IMR-90 (cell line): Measurements from ENCODE around the gene B3GALT6. TPM values are rescaled to one million over a fixed set of nuclear protein-coding genes. Genes with fewer than 3 reads are reported as not detected.

Experiments
- ATAC-seq: fragments of 200-7000 bp; cut with Tn5 transposase; 2 replicates; pipeline ENCODE4 v1.9.1; 2020; ENCODE audit warnings: low read depth, mild to moderate bottlenecking, moderate library complexity
- BruUV-seq: library from RNA; stranded (reverse); fragments of 400-500 nt; replicated peaks from 2 replicates; lab custom pipeline; 2021; lab: Mats Ljungman, UMichigan
- CTCF ChIA-PET: fragments of 300-600 bp; formaldehyde crosslinking; extraction: SDS; loops from one replicate; lab custom pipeline; 2021; ENCODE audit warnings: antibody characterized with exemption; lab: Yijun Ruan, JAX
- POLR2A ChIA-PET: fragments of 300-600 bp; sonication (Branson Sonifier 250); formaldehyde crosslinking; loops from one replicate; lab custom pipeline; 2022; ENCODE audit warnings: antibody characterized with exemption; ENCODE audit not compliant: unreplicated experiment; lab: Charles Lee
- DNase-seq: peaks from one replicate; pipeline ENCODE4 v3.0.0; 2013
- H2AFZ ChIP-seq: replicated peaks from 2 replicates; pipeline ENCODE3; 2013; ENCODE audit warnings: low read length, mild to moderate bottlenecking; ENCODE audit not compliant: poor library complexity
- H2AK5ac ChIP-seq: 2 replicates; pipeline ENCODE4 v1.6.1; 2013; ENCODE audit warnings: low read depth, low read length, inconsistent platforms
- H2AK9ac ChIP-seq: replicated peaks from 2 replicates; pipeline ENCODE3; 2013; ENCODE audit warnings: mild to moderate bottlenecking, low read depth, low read length, moderate library complexity; ENCODE audit not compliant: poor library complexity
- H2BK120ac ChIP-seq: 2 replicates; pipeline ENCODE4 v1.6.1; 2013; ENCODE audit warnings: low read depth, low read length, inconsistent platforms
- H2BK15ac ChIP-seq: 3 replicates; pipeline ENCODE4 v1.6.1; 2013; ENCODE audit warnings: low read depth, low read length, inconsistent platforms
- H2BK20ac ChIP-seq: 2 replicates; pipeline ENCODE4 v1.6.1; 2013; ENCODE audit warnings: low read depth, mild to moderate bottlenecking, inconsistent platforms, low read length, moderate library complexity
- H2BK5ac ChIP-seq: 2 replicates; pipeline ENCODE4 v1.6.1; 2013; ENCODE audit warnings: mild to moderate bottlenecking, low read depth, low read length, inconsistent platforms; ENCODE audit not compliant: poor library complexity, severe bottlenecking
- H3K14ac ChIP-seq: replicated peaks from 2 replicates; pipeline ENCODE4 v1.6.1; 2013; ENCODE audit warnings: low read depth, low read length, inconsistent platforms
- H3K18ac ChIP-seq: 2 replicates; pipeline ENCODE4 v1.6.1; 2013; ENCODE audit warnings: low read depth, low read length, control low read depth
- H3K23ac ChIP-seq: 2 replicates; pipeline ENCODE4 v1.6.1; 2013; ENCODE audit warnings: low read depth, low read length, inconsistent platforms
- H3K27ac ChIP-seq: 2 replicates; pipeline ENCODE4 v1.5.1; 2013; ENCODE audit warnings: mild to moderate bottlenecking, control low read depth, low read length; ENCODE audit not compliant: insufficient read depth
- H3K27me3 ChIP-seq: 2 replicates; pipeline ENCODE4 v1.6.1; 2013; ENCODE audit warnings: low read length; ENCODE audit not compliant: control insufficient read depth, insufficient read depth
- H3K36me3 ChIP-seq: 2 replicates; pipeline ENCODE4 v1.6.1; 2013; ENCODE audit warnings: low read length, mixed read lengths; ENCODE audit not compliant: control insufficient read depth, insufficient read depth
- H3K4ac ChIP-seq: 2 replicates; pipeline ENCODE4 v1.6.1; 2013; ENCODE audit warnings: low read depth, low read length, inconsistent platforms
- H3K4me1 ChIP-seq: 2 replicates; pipeline ENCODE4 v1.6.1; 2013; ENCODE audit warnings: low read length, mixed read lengths; ENCODE audit not compliant: control insufficient read depth, insufficient read depth
- H3K4me2 ChIP-seq: 2 replicates; pipeline ENCODE4 v1.6.1; 2013; ENCODE audit warnings: low read depth, mild to moderate bottlenecking, control low read depth, low read length, moderate library complexity
- H3K4me3 ChIP-seq: 2 replicates; pipeline ENCODE4 v1.5.1; 2013; ENCODE audit warnings: low read depth, mild to moderate bottlenecking, control low read depth, low read length, moderate library complexity; ENCODE audit not compliant: insufficient read depth
- H3K56ac ChIP-seq: 2 replicates; pipeline ENCODE4 v1.6.1; 2013; ENCODE audit warnings: low read length, inconsistent platforms; ENCODE audit not compliant: insufficient read depth; ENCODE audit errors: extremely low read depth
- H3K79me1 ChIP-seq, 2 experiments: 2 replicates each; pipeline ENCODE4 v1.6.1; 2013; ENCODE audit warnings: low read length in 2 of 2, inconsistent platforms in 1 of 2, low read depth in 1 of 2
- H3K9ac ChIP-seq: 2 replicates; pipeline ENCODE4 v1.6.1; 2013; ENCODE audit warnings: low read depth, low read length, control low read depth
- H3K9me1 ChIP-seq: 2 replicates; pipeline ENCODE4 v1.6.1; 2013; ENCODE audit warnings: low read length, inconsistent platforms; ENCODE audit not compliant: insufficient read depth
- H3K9me3 ChIP-seq: 2 replicates; pipeline ENCODE4 v1.6.1; 2013; ENCODE audit warnings: low read length; ENCODE audit not compliant: control insufficient read depth, insufficient read depth
- H4K20me1 ChIP-seq: 2 replicates; pipeline ENCODE4 v1.6.1; 2013; ENCODE audit warnings: low read length, inconsistent platforms; ENCODE audit not compliant: insufficient read depth
- H4K5ac ChIP-seq: 2 replicates; pipeline ENCODE4 v1.6.1; 2013; ENCODE audit warnings: mild to moderate bottlenecking, low read depth, low read length, control low read depth
- H4K8ac ChIP-seq, 2 experiments: 2 replicates each; pipeline ENCODE4 v1.6.1; 2013; ENCODE audit warnings: low read depth in 2 of 2, low read length in 2 of 2, control low read depth in 1 of 2, inconsistent platforms in 1 of 2
- H4K91ac ChIP-seq: 2 replicates; pipeline ENCODE4 v1.6.1; 2013; ENCODE audit warnings: low read depth, low read length, inconsistent platforms; ENCODE audit not compliant: insufficient read depth
- CEBPB ChIP-seq: IDR thresholded peaks from 2 replicates; pipeline ENCODE4 v1.6.1; 2012; ENCODE audit warnings: low read depth, low read length, improper control_type of control experiment
- CHD1 ChIP-seq: IDR thresholded peaks from 2 replicates; pipeline ENCODE4 v1.6.1; 2012; ENCODE audit warnings: low read depth, low read length, improper control_type of control experiment
- FOS ChIP-seq: fragments of 150-350 bp; IDR thresholded peaks from 2 replicates; pipeline ENCODE4 v1.6.1; 2016; ENCODE audit warnings: low read depth, low read length
- MAFK ChIP-seq: IDR thresholded peaks from 2 replicates; pipeline ENCODE4 v1.6.1; 2012; ENCODE audit warnings: low read depth, low read length, improper control_type of control experiment
- MAZ ChIP-seq: IDR thresholded peaks from 2 replicates; pipeline ENCODE4 v1.6.1; 2012; ENCODE audit warnings: low read depth, mild to moderate bottlenecking, low read length, improper control_type of control experiment, moderate library complexity, borderline replicate concordance
- MXI1 ChIP-seq: IDR thresholded peaks from 2 replicates; pipeline ENCODE4 v1.6.1; 2012; ENCODE audit warnings: low read depth, mild to moderate bottlenecking, low read length, moderate library complexity, borderline replicate concordance
- NFE2L2 ChIP-seq: fragments of 150-350 bp; IDR thresholded peaks from 2 replicates; pipeline ENCODE4 v1.6.1; 2016; ENCODE audit warnings: low read depth, mild to moderate bottlenecking, low read length
- POLR2A ChIP-seq: IDR thresholded peaks from 2 replicates; pipeline ENCODE4 v1.6.1; 2012; ENCODE audit warnings: mild to moderate bottlenecking, low read depth, low read length
- SMC3 ChIP-seq: fragments of 150-350 bp; IDR thresholded peaks from 2 replicates; pipeline ENCODE4 v1.6.1; 2016; ENCODE audit warnings: low read depth, mild to moderate bottlenecking, antibody characterized with exemption, low read length, moderate library complexity
- USF2 ChIP-seq: fragments of 150-350 bp; IDR thresholded peaks from 2 replicates; pipeline ENCODE4 v1.6.1; 2017; ENCODE audit warnings: mild to moderate bottlenecking, antibody characterized with exemption, low read length, low read depth
- WGBS, 2 experiments: methylation state at CpG; one replicate each; pipeline versions ENCODE4 v1.1.5 to v1.1.7; 2013; ENCODE audit warnings: missing lambda C conversion rate in 2 of 2; ENCODE audit not compliant: insufficient read length in 1 of 2; ENCODE audit errors: extremely low coverage in 2 of 2; 5-methylcytosine and 5-hydroxymethylcytosine counted together
- dilution Hi-C: fragments of 300-500 bp; cut with HindIII; formaldehyde crosslinking; loops from one replicate; pipeline ENCODE4 v1.14.3; 2018; ENCODE audit warnings: low sequenced_read_pairs; ENCODE audit not compliant: unreplicated experiment
- in situ Hi-C: fragments of 300-500 bp; cut with MboI; formaldehyde crosslinking; loops from 3 replicates; pipeline ENCODE4 v1.14.3; 2019; ENCODE audit warnings: low sequenced_read_pairs, inconsistent platforms, mixed read lengths
- intact Hi-C: fragments of 100-400 bp; cut with micrococcal nuclease; formaldehyde crosslinking; loops from 2 replicates; pipeline ENCODE4 v1.10.0; 2022
- polyA plus RNA-seq, 3 experiments: library from polyadenylated mRNA; depleted of rRNA; stranded (reverse); fragments of >200 nt; gene quantifications; 2 replicates each; pipeline ENCODE4 v1.2.3, GENCODE V29; 2012; ENCODE audit warnings: low replicate concordance in 1 of 3
- total RNA-seq: library from RNA; depleted of rRNA; stranded (reverse); fragments of >200 nt; gene quantifications from 2 replicates; pipeline ENCODE4 v1.2.3, GENCODE V29; 2012

The B3GALT6 gene
- total and polyA plus RNA-seq, 2 of the 4 experiments (the other 2 are of a cell fraction): 12.2 to 23.0 TPM

- Histone ChIP-seq H4K20me1 (peaks cover 22% of the 10 kb centered on the region), H2AFZ (peak overlapping the region; percentile 98), H2BK120ac (peak overlapping the region; percentile 44), H3K23ac (peak overlapping the region; percentile 89; the same call in 1 of the 2 replicates), H3K18ac (no peak overlapping the region), H3K4me1 (peaks cover 38% of the 10 kb centered on the region), H3K27me3 (no peaks in the 10 kb centered on the region), H2AK9ac (peak overlapping the region; percentile 99), H2BK20ac (peak overlapping the region; percentile 90), H3K9ac (no peak overlapping the region), H2BK5ac (peak overlapping the region; percentile 98), H3K4me2 (peak overlapping the region; percentile 96), H3K9me3 (no peaks in the 10 kb centered on the region), H4K91ac (peak overlapping the region; percentile 80), H3K56ac (no peak overlapping the region), H3K9me1 (peaks cover 27% of the 10 kb centered on the region), H3K14ac (peak overlapping the region; percentile 79; the same call in 1 of the 2 replicates), H3K4me3 (no peak overlapping the region), H3K4ac (peak overlapping the region; percentile 90), H3K79me1 (peaks cover 8 to 46% of the 10 kb centered on the region in 2 experiments; a peak in 3 of 4 replicates), H2AK5ac (peak overlapping the region; percentile 95), H2BK15ac (peak overlapping the region; percentile 87; the same call in 2 of the 3 replicates), H4K5ac (peak overlapping the region; percentile 66; the same call in 1 of the 2 replicates), H4K8ac (peak overlapping the region; percentile 91 to 96; a peak in 3 of 4 replicates), H3K27ac (peak overlapping the region; percentile 98), H3K36me3 (peaks cover 18% of the 10 kb centered on the region)
- CTCF ChIA-PET: interaction anchor here (1.2 kb wide), 1 partner anchor 15 kb away, joined by 5 read pairs; no protein-coding TSS in a partner anchor
- no peak for DNase-seq
- in situ Hi-C loops: no loop called here
- dilution Hi-C loops: no loop called here
- no peak for ATAC-seq
- intact Hi-C loops: no loop called here
- POLR2A ChIA-PET: no interaction called here
- no TSS peak for BruUV-seq
- no peak for TF ChIP-seq FOS
- no peak for TF ChIP-seq CHD1
- no peak for TF ChIP-seq NFE2L2
- no peak for TF ChIP-seq MAZ
- TF ChIP-seq POLR2A: no peak
- TF ChIP-seq SMC3: no peak
- no peak for TF ChIP-seq MXI1
- TF ChIP-seq CEBPB: no peak
- TF ChIP-seq USF2: no peak
- TF ChIP-seq MAFK: no peak
- WGBS, 2 experiments: 89% methylated on average over 5 of the region's 15 CpGs; no CpG with 5 or more reads in 1 of the 2 experiments
Observed at GRCh38 chr1:1274931-1275431, 42.9 kb downstream of the B3GALT6 start.
